Epidermal melanocyte (primary cell): ENCODE measurements around the gene SLC38A1.
"Not testable (repeated sequence)": the region's sequence is repeated elsewhere in the genome, so short reads cannot be mapped to it uniquely, and the experiment has no call there.

Source experiments
- DNase-seq: peaks from one replicate; pipeline ENCODE4 v3.0.0; 2011; ENCODE audit warnings: low spot score; ENCODE audit not compliant: insufficient read length

The SLC38A1 gene

GRCh38 chr12:46268583-46269428 is at the start of gene SLC38A1:
Gene SLC38A1 (minus strand): TSS chr12:46269043. CDS start chr12:46239800, 29,243 bp downstream.
- DNase-seq, result no peak

- DNase-seq, result no peak
Observed at GRCh38 chr12:46318037-46318436, 49.2 kb upstream of the SLC38A1 start.

GRCh38 chr12:46304070-46304469 is 35.2 kb upstream of the SLC38A1 start:
- DNase-seq, result peak; percentile 16

- no peak for DNase-seq
Observed at GRCh38 chr12:46303039-46303666, 34.3 kb upstream of the SLC38A1 start.

- no peak for DNase-seq
Observed at GRCh38 chr12:46300910-46301309, 32.1 kb upstream of the SLC38A1 start.

- DNase-seq, result no peak
Observed at GRCh38 chr12:46299851-46300250, 31.0 kb upstream of the SLC38A1 start.

- no peak for DNase-seq
Observed at GRCh38 chr12:46298261-46298660, 29.4 kb upstream of the SLC38A1 start.

GRCh38 chr12:46296822-46297221 is 28.0 kb upstream of the SLC38A1 start:
- no peak for DNase-seq

GRCh38 chr12:46292754-46293402 is 24.0 kb upstream of the SLC38A1 start:
- no peak for DNase-seq

- not testable (repeated sequence) for DNase-seq
Observed at GRCh38 chr12:46291953-46292352, 23.1 kb upstream of the SLC38A1 start.

GRCh38 chr12:46285177-46285576 is 16.3 kb upstream of the SLC38A1 start:
- DNase-seq, result not testable (repeated sequence)

- DNase-seq, result no peak
Observed at GRCh38 chr12:46282829-46283228, 14.0 kb upstream of the SLC38A1 start.

- DNase-seq, result no peak
Observed at GRCh38 chr12:46276756-46277155, 7.9 kb upstream of the SLC38A1 start.

GRCh38 chr12:46271863-46272262 is 3.0 kb upstream of the SLC38A1 start:
- no peak for DNase-seq

- DNase-seq, result no peak
Observed at GRCh38 chr12:46269429-46270241, 792 bp upstream of the SLC38A1 start.

- no peak for DNase-seq
Observed at GRCh38 chr12:46267825-46268582, 839 bp downstream of the SLC38A1 start.

GRCh38 chr12:46267575-46267824 is 1.3 kb downstream of the SLC38A1 start:
- DNase-seq, result no peak

- no peak for DNase-seq
Observed at GRCh38 chr12:46266869-46267574, 1.8 kb downstream of the SLC38A1 start.

- DNase-seq, result no peak
Observed at GRCh38 chr12:46266382-46266791, 2.5 kb downstream of the SLC38A1 start.

- no peak for DNase-seq
Observed at GRCh38 chr12:46265734-46266133, 3.1 kb downstream of the SLC38A1 start.
